ENCODE data around the gene PCAT6. TPM values are rescaled to one million over a fixed set of nuclear protein-coding genes. Genes with fewer than 3 reads are reported as not detected.

PCAT6 gene
- total and polyA plus RNA-seq, 2 donors (not counting 3 experiments of a cell fraction or from before 2014, with no cell fraction given) = 1.7 to 2.4 TPM

DNA sequence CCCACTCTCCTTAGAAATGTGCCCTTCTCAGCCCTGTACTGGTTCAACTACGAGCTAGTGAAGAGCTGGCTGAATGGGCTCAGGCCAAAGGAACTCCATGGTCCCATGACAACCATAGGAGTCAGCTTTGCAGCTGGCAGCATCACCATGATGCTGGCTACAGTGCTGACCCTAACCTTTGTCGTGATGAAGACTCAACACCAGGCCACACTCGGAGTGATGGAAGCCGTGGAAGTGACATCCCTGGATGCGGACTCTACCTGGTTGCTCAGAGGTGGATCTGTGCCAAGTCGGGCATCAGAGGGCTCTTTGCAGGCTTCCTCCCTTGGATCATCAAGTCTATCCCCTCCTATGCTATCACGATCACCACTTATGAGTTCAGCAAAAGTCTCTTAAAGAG is 14.1 kb upstream of the PCAT6 start:
- TF ChIP-seq POLR2AphosphoS5 (IDR thresholded peaks at IDR 0.05; ENCODE audit: insufficient read depth, low read depth, low read length) = no peak
- TF ChIP-seq, protein P1, sequence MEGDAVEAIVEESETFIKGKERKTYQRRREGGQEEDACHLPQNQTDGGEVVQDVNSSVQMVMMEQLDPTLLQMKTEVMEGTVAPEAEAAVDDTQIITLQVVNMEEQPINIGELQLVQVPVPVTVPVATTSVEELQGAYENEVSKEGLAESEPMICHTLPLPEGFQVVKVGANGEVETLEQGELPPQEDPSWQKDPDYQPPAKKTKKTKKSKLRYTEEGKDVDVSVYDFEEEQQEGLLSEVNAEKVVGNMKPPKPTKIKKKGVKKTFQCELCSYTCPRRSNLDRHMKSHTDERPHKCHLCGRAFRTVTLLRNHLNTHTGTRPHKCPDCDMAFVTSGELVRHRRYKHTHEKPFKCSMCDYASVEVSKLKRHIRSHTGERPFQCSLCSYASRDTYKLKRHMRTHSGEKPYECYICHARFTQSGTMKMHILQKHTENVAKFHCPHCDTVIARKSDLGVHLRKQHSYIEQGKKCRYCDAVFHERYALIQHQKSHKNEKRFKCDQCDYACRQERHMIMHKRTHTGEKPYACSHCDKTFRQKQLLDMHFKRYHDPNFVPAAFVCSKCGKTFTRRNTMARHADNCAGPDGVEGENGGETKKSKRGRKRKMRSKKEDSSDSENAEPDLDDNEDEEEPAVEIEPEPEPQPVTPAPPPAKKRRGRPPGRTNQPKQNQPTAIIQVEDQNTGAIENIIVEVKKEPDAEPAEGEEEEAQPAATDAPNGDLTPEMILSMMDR (IDR thresholded peaks at IDR 0.05; ENCODE audit: extremely low read depth in 1 of 2, insufficient read depth in 1 of 2, low read depth in 1 of 2, low read length in 2 of 2) = no peak
- Histone ChIP-seq H3K27ac (ENCODE audit: insufficient read depth, low read depth, low read length) (no peak overlapping the region), H3K79me2 (ENCODE audit: control insufficient read depth, insufficient read depth, low read length) (peaks cover 54% of the 10 kb centered on the region), H3K27me3 (ENCODE audit: control insufficient read depth in 2 of 2, insufficient read depth in 2 of 2, low read length in 2 of 2) (no peaks in the 10 kb centered on the region), H4K20me1 (replicated peaks; ENCODE audit: control insufficient read depth, extremely low read depth, insufficient read depth, low read length) (peaks cover 12% of the 10 kb centered on the region), H3K9ac (replicated peaks; ENCODE audit: extremely low read depth, insufficient read depth, low read length) (no peak overlapping the region), H3K4me2 (ENCODE audit: insufficient read depth, low read length) (no peak overlapping the region), H3K4me1 (ENCODE audit: control insufficient read depth, extremely low read depth, insufficient read depth, low read length) (peaks cover 2% of the 10 kb centered on the region), H3K9me1 (replicated peaks; ENCODE audit: control insufficient read depth, extremely low read depth, insufficient read depth, low read length) (peaks cover 2% of the 10 kb centered on the region), H2AFZ (ENCODE audit: low read depth, low read length) (no peak overlapping the region), H3K36me3 (ENCODE audit: control insufficient read depth in 2 of 2, extremely low read depth in 1 of 2, insufficient read depth in 2 of 2, low read length in 2 of 2) (peaks cover 0 to 2% of the 10 kb centered on the region in 2 experiments), H3K4me3 (replicated peaks in 1 of 3; ENCODE audit: insufficient read depth in 1 of 3, low read depth in 1 of 3, low read length in 3 of 3) (no peak overlapping the region), H3K9me3 (replicated peaks; ENCODE audit: control insufficient read depth, insufficient read depth, low read length) (no peaks in the 10 kb centered on the region)
- dilution Hi-C loops (cut with MboI; ENCODE audit: extremely low pct_ligation_motif_present, low sequenced_read_pairs) (no loop called here), intact Hi-C loops (cut with micrococcal nuclease) (no loop called here)
- CTCF ChIA-PET = no interaction called here
- POLR2A ChIA-PET = no interaction called here
- DNase-seq (ENCODE audit: low read depth, low spot score) (no peak), FAIRE-seq (no peak)
- no TSS peak for BruUV-seq (replicated peaks)

- Histone ChIP-seq H4K20me1 (replicated peaks; ENCODE audit: control insufficient read depth, extremely low read depth, insufficient read depth, low read length) (peaks cover 18% of the 10 kb centered on the region), H3K27ac (ENCODE audit: insufficient read depth, low read depth, low read length) (no peak overlapping the region), H3K4me3 (replicated peaks in 1 of 3; ENCODE audit: insufficient read depth in 1 of 3, low read depth in 1 of 3, low read length in 3 of 3) (no peak overlapping the region), H3K36me3 (ENCODE audit: control insufficient read depth in 2 of 2, extremely low read depth in 1 of 2, insufficient read depth in 2 of 2, low read length in 2 of 2) (peaks cover 0 to 2% of the 10 kb centered on the region in 2 experiments), H3K9ac (replicated peaks; ENCODE audit: extremely low read depth, insufficient read depth, low read length) (no peak overlapping the region), H3K4me2 (ENCODE audit: insufficient read depth, low read length) (no peak overlapping the region), H3K4me1 (ENCODE audit: control insufficient read depth, extremely low read depth, insufficient read depth, low read length) (no peaks in the 10 kb centered on the region), H3K9me3 (replicated peaks; ENCODE audit: control insufficient read depth, insufficient read depth, low read length) (no peaks in the 10 kb centered on the region), H3K27me3 (ENCODE audit: control insufficient read depth in 2 of 2, insufficient read depth in 2 of 2, low read length in 2 of 2) (no peaks in the 10 kb centered on the region), H2AFZ (ENCODE audit: low read depth, low read length) (no peak overlapping the region), H3K79me2 (ENCODE audit: control insufficient read depth, insufficient read depth, low read length) (peaks cover 64% of the 10 kb centered on the region), H3K9me1 (replicated peaks; ENCODE audit: control insufficient read depth, extremely low read depth, insufficient read depth, low read length) (peaks cover 2% of the 10 kb centered on the region)
- dilution Hi-C loops (cut with MboI; ENCODE audit: extremely low pct_ligation_motif_present, low sequenced_read_pairs) (no loop called here), intact Hi-C loops (cut with micrococcal nuclease) (no loop called here)
- BruUV-seq (replicated peaks) = no TSS peak
- CTCF ChIA-PET = no interaction called here
- TF ChIP-seq, protein P1 (IDR thresholded peaks at IDR 0.05; ENCODE audit: extremely low read depth in 1 of 2, insufficient read depth in 1 of 2, low read depth in 1 of 2, low read length in 2 of 2) = no peak
- TF ChIP-seq POLR2AphosphoS5 (IDR thresholded peaks at IDR 0.05; ENCODE audit: insufficient read depth, low read depth, low read length) (no peak), EZH2 (IDR thresholded peaks at IDR 0.05; ENCODE audit: borderline replicate concordance, low read depth, low read length, severe bottlenecking) (no peak), JUN (IDR thresholded peaks at IDR 0.05; ENCODE audit: borderline replicate concordance, insufficient read depth, insufficient read length, low read depth) (no peak), MYC (IDR thresholded peaks at IDR 0.05; ENCODE audit: low read depth, low read length) (no peak), GATA2 (IDR thresholded peaks at IDR 0.05; ENCODE audit: insufficient read depth, insufficient read length, low read depth, low read length) (no peak), POLR2A (IDR thresholded peaks at IDR 0.05; ENCODE audit: low read depth, low read length) (no peak), FOS (IDR thresholded peaks at IDR 0.05; ENCODE audit: borderline replicate concordance, insufficient read depth, low read length) (no peak)
- TF ChIP-seq, protein P2, sequence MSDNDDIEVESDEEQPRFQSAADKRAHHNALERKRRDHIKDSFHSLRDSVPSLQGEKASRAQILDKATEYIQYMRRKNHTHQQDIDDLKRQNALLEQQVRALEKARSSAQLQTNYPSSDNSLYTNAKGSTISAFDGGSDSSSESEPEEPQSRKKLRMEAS (IDR thresholded peaks at IDR 0.05; ENCODE audit: insufficient read depth, insufficient read length) = no peak
- POLR2A ChIA-PET = interaction anchor here (0.6 kb wide), 1 partner anchor 1332 kb away, joined by 3 read pairs; no protein-coding TSS in a partner anchor
- no peak for FAIRE-seq
- no peak for DNase-seq (ENCODE audit: low read depth, low spot score)
These were observed 12.5 kb upstream of the PCAT6 start for GRCh38 chr1:202798260-202798659.
